Fibroblast of mammary gland (primary cell): ENCODE results near the gene CDH4.

Experiments
- DNase-seq: peaks from one replicate; pipeline ENCODE4 v3.0.0-alpha.2; 2010; ENCODE audit warnings: low read depth
- H3K4me3 ChIP-seq: 2 replicates; pipeline ENCODE4 v1.5.1; 2011; ENCODE audit warnings: low read depth, mild to moderate bottlenecking, low read length, moderate library complexity; ENCODE audit not compliant: control insufficient read depth
- TF ChIP-seq, protein P1 (sequence below): conservative IDR thresholded peaks from 2 replicates; pipeline ENCODE4 v1.5.1; 2011; ENCODE audit warnings: low read depth, low read length, inconsistent platforms; ENCODE audit not compliant: control insufficient read depth, insufficient read depth

Gene CDH4

GRCh38 chr20:61677928-61678327, 425.9 kb downstream of the CDH4 start:
- DNase-seq, result no peak
- H3K4me3 ChIP-seq, result no peak overlapping the region
- TF ChIP-seq, protein P1, sequence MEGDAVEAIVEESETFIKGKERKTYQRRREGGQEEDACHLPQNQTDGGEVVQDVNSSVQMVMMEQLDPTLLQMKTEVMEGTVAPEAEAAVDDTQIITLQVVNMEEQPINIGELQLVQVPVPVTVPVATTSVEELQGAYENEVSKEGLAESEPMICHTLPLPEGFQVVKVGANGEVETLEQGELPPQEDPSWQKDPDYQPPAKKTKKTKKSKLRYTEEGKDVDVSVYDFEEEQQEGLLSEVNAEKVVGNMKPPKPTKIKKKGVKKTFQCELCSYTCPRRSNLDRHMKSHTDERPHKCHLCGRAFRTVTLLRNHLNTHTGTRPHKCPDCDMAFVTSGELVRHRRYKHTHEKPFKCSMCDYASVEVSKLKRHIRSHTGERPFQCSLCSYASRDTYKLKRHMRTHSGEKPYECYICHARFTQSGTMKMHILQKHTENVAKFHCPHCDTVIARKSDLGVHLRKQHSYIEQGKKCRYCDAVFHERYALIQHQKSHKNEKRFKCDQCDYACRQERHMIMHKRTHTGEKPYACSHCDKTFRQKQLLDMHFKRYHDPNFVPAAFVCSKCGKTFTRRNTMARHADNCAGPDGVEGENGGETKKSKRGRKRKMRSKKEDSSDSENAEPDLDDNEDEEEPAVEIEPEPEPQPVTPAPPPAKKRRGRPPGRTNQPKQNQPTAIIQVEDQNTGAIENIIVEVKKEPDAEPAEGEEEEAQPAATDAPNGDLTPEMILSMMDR, result no peak

DNA sequence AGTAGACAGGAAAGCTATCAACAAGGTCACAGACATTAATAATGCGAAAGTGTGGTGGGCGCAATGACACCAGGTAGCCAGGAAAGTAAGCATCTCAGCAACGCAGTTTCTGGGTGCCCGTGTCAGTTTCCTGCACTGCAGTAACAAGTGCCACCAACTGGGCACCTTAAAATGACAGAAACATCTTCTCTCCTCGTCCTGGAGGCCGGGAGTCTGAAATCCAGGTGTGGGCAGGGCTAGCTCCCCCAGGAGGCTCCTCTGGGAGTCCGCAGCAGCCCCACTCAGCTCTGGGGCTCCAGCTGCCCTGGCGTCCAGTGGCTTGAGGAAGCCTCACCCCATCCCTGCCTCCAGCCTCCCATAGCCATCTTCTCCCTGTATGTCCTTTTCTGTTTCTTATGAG, 426.4 kb downstream of the CDH4 start:
- TF ChIP-seq, protein P1, result no peak
- no peak overlapping the region for H3K4me3 ChIP-seq
- DNase-seq, result no peak

GRCh38 chr20:61679473-61679872, 427.4 kb downstream of the CDH4 start:
- H3K4me3 ChIP-seq, result no peak overlapping the region
- no peak for DNase-seq
- TF ChIP-seq, protein P1, result no peak

GRCh38 chr20:61680096-61680495, 428.0 kb downstream of the CDH4 start:
- no peak for DNase-seq
- no peak overlapping the region for H3K4me3 ChIP-seq

GRCh38 chr20:61682114-61682995, 430.3 kb downstream of the CDH4 start:
- no peak overlapping the region for H3K4me3 ChIP-seq
- TF ChIP-seq, protein P1, result no peak
- DNase-seq, result no peak

More at GRCh38 chr20:61680096-61680495, 428.0 kb downstream of the CDH4 start:
- TF ChIP-seq, protein P1, result no peak

DNA sequence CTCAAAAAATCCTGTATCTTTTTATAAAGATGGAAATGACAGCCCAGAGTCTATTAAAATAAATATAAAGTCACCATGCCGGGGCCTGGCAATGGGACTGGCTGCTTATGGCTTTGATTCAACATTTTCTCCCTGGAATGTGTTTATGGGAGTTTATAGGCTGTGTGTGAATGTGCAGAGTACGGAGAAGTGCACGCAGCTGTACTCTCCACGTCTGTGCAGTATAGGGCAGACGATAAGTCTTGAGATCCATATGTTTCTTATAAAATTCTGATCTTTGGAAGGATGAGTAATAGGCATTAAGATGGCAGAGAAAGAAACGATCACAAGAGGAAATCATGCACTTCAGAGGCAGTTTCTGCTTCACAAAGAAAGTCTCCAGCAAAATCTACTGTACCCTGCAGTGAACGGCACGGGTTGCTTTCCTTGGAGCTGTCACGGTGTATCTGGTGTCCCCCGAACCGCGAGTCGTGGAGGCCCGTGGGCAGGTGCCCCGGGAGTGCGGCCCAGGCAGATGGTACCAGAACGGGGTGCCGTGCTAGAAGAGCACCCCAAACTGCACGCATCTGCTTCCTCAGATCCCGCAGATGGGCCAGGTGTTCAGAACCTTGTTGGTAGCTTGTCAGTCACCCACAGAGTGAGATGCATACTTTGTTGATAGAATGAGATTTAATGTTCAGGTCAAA, 431.1 kb downstream of the CDH4 start:
- TF ChIP-seq, protein P1, result no peak
- H3K4me3 ChIP-seq, result no peak overlapping the region
- peak; percentile 50 for DNase-seq
